22Rv1 (cell line): ENCODE measurements around the gene SLC6A9.

Experiments used
- CTCF ChIP-seq: fragments of 450-650 bp; IDR thresholded peaks from 2 replicates; pipeline ENCODE4 v1.5.1; 2017; ENCODE audit warnings: mild to moderate bottlenecking
- ZFX ChIP-seq: fragments of 450-650 bp; IDR thresholded peaks from 2 replicates; pipeline ENCODE4 v1.6.1; 2017; ENCODE audit warnings: antibody characterized with exemption, borderline replicate concordance

GRCh38 chr1:43976045-43976444 lies 55.2 kb downstream of the SLC6A9 start:
- TF ChIP-seq CTCF, result no peak
- no peak for TF ChIP-seq ZFX
